Activated CD4-positive, alpha-beta T cell treated with anti-CD3 and anti-CD28 coated beads, Interleukin-2, amount 10 ng/mL, durations not matched to agents 24 days and 14 days (primary cell): ENCODE measurements around the gene MRRF. TPM values are rescaled to one million over a fixed set of nuclear protein-coding genes. Genes with fewer than 3 reads are reported as not detected.

Source experiments
- DNase-seq: peaks from one replicate; pipeline ENCODE4 v3.0.0; 2022
- H3K27ac Mint-ChIP-seq: one replicate; pipeline ENCODE4 v1.8.0; 2022; ENCODE audit warnings: mild to moderate bottlenecking, mixed read lengths
- H3K27me3 Mint-ChIP-seq: one replicate; pipeline ENCODE4 v1.8.0; 2022; ENCODE audit warnings: mixed read lengths
- H3K36me3 Mint-ChIP-seq: one replicate; pipeline ENCODE4 v1.8.0; 2022; ENCODE audit warnings: low read depth, mild to moderate bottlenecking, mixed read lengths
- H3K4me1 Mint-ChIP-seq: one replicate; pipeline ENCODE4 v1.8.0; 2021; ENCODE audit warnings: mixed read lengths
- H3K4me3 Mint-ChIP-seq: one replicate; pipeline ENCODE4 v1.8.0; 2022; ENCODE audit warnings: mild to moderate bottlenecking, moderate library complexity, mixed read lengths
- H3K9me3 Mint-ChIP-seq: one replicate; pipeline ENCODE4 v1.8.0; 2021; ENCODE audit warnings: mixed read lengths
- intact Hi-C: fragments of 100-400 bp; cut with micrococcal nuclease; formaldehyde crosslinking; loops from one replicate; pipeline ENCODE4 v1.15.1; 2023
- total RNA-seq: library from RNA; stranded (reverse); gene quantifications from 2 replicates; pipeline ENCODE4 v1.2.3, GENCODE V29; 2022

Gene MRRF
- total RNA-seq, 1 donor from 2014 or later, result 73.1 TPM

DNA sequence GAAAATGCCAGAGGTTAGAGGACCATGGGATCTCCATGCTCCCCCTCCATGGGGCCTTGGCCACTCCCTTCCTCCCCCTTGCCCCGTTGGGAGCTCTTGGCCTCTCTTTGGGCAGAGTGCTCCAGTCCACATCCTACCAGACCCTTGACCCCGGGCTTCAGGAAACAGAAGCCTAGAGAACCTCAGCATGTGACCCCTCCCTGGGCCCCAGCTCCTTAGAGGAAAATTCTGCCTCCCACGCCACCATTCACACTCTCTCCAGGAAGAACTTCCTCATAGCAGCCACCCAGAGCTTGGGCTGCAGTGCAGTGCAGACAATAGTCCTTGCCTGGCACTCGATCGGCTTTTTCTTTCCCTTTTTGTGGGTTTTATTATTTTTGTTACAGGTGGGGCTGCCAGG lies 41.9 kb upstream of the MRRF start:
- H3K27ac Mint-ChIP-seq, result no peak overlapping the region
- no peak overlapping the region for H3K4me3 Mint-ChIP-seq
- H3K27me3 Mint-ChIP-seq, result peaks cover 74% of the 10 kb centered on the region
- intact Hi-C loops, result no loop called here
- peaks cover 23% of the 10 kb centered on the region for H3K4me1 Mint-ChIP-seq
- no peaks in the 10 kb centered on the region for H3K36me3 Mint-ChIP-seq
- DNase-seq, result no peak
- H3K9me3 Mint-ChIP-seq, result no peaks in the 10 kb centered on the region

DNA sequence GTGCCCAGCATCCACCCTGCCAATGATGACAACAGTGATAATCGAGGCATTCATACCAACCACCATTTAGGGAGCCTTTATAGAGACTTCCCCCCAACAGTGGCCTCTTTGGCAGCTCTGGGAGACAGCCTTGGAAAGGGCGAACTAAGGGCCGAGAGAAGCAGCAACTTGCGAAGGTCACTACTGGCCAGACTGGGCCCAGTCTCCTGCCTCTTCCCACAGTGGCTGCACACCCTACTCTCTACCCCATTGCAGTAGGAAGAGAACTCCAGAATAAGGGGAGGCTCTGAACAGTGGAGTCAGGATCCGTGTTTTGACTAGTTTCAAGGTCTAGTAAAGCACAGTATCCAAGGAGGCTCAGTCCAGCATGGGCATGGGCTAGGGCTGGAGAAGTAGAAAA lies 41.2 kb upstream of the MRRF start:
- Mint-ChIP-seq H3K4me1 (peaks cover 16% of the 10 kb centered on the region), H3K9me3 (no peaks in the 10 kb centered on the region), H3K27ac (no peak overlapping the region), H3K4me3 (no peak overlapping the region), H3K27me3 (peaks cover 72% of the 10 kb centered on the region), H3K36me3 (no peaks in the 10 kb centered on the region)
- DNase-seq, result no peak
- intact Hi-C loops, result no loop called here

DNA sequence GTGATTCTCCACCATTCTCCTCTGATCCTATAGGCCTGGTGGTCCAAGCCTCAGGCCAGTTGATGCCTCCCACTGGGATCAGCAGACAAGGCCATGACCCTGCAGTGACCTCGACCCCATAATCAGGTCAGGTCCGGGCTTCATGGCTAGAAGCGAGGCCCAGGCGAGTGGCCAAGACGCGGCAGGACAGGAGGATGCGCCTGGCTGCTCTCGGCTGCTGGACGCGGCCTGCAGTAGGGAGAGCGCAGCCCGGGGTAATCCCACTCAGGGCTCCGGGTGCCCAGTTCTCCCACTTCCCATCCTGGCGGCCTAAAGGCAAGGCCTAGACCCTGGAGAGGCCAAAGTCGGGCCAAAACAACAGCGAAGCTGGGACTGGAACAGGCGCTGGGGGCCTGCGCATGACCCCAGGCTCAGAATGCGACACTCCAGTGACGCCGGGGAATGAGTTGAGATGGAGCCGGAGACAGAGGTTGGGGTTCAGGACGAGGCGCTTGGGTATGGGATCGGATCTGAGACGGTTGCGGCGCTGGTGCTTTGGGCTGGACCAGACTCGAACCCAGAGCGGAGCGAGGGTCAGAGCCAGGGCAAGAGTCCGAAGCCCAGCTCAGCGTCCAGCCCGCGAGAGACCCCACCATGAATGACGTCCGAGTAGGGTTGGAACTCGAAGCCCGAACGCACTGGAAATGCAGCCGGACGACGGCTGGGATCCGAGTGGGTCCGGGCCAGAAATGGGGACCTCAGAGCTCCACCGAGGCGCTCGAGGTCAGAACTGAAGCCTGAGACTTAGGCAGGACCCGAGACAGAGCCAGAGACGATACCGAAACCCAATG lies 39.2 kb upstream of the MRRF start:
- H3K4me1 Mint-ChIP-seq, result no peaks in the 10 kb centered on the region
- H3K36me3 Mint-ChIP-seq, result no peaks in the 10 kb centered on the region
- H3K9me3 Mint-ChIP-seq, result no peaks in the 10 kb centered on the region
- intact Hi-C loops, result no loop called here
- H3K4me3 Mint-ChIP-seq, result no peak overlapping the region
- H3K27ac Mint-ChIP-seq, result no peak overlapping the region
- H3K27me3 Mint-ChIP-seq, result peaks cover 51% of the 10 kb centered on the region
- no peak for DNase-seq

DNA sequence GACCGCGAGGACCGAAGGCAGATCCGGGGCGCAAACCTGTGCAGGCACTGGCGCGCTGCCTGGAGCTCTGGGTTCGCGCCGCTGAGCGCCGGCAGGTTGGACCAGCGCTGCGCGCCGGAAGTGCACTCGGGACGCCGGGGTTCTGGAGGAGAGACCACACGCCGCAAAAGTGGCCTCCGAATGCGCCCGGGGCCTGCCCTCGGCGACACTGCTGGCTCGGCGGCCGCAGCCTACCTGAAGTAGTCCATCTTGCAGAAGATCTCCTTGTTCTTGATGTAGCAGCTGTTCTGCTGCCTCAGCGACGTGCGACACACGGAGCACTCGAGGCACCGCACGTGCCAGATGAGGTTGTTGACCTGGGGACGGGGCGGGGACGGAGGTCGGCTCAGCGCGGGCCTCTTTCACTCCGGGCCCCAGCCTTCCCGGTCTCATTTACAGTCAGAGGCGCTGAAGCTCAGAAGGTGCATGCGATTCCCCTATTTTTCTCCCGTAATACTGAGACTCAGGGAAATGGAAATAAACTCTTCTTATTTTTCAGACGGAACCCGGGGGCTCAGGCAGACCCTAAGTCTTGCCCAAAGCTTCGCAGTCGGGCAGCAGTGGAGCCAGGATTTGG lies 38.4 kb upstream of the MRRF start:
- Mint-ChIP-seq H3K27ac (no peak overlapping the region), H3K4me1 (no peaks in the 10 kb centered on the region), H3K27me3 (peaks cover 45% of the 10 kb centered on the region), H3K9me3 (no peaks in the 10 kb centered on the region), H3K4me3 (no peak overlapping the region), H3K36me3 (no peaks in the 10 kb centered on the region)
- no peak for DNase-seq
- intact Hi-C loops, result no loop called here

DNA sequence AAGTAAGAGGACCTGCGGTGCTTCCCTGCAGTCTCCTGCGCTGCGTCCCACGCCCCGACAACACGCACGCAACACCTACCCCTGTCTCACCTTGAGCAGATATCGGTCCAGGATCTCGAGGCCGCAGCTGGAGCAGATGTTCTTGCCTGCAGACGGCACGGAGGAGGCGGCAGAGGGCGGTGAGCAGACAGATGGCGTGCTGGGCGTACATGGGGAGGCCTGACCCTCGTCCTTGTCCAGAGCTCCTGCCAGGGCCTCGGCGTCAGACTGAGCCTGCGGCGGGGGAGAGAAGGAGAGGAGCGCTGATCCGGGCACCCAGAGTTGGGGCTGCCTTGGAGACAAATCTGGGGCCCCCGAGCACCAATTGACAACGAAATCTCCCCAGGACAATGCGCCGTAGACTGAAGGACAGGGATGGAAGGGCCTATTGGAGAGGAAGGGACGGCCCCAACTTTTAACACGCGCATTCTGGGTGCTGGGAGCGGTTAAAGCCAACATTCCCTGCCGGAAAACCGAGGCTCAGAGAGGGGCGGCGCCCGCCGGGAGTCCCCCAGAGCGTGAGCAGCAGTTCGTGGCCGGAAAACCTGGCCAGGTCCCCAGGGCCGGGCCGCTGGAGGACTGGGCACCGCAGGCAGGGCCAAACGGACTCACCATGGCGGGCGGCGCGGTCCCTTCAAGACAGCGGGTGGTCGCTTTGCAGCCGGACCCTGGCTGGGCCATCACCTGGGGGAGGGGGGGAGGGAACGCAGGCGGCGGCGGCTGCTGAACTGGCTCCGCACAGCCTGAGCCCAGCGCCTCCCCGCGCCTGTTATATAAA lies 37.7 kb upstream of the MRRF start:
- no peaks in the 10 kb centered on the region for H3K4me1 Mint-ChIP-seq
- intact Hi-C loops, result no loop called here
- peaks cover 43% of the 10 kb centered on the region for H3K27me3 Mint-ChIP-seq
- H3K36me3 Mint-ChIP-seq, result no peaks in the 10 kb centered on the region
- DNase-seq, result no peak
- no peaks in the 10 kb centered on the region for H3K9me3 Mint-ChIP-seq
- peak overlapping the region; percentile 21 for H3K4me3 Mint-ChIP-seq
- no peak overlapping the region for H3K27ac Mint-ChIP-seq

DNA sequence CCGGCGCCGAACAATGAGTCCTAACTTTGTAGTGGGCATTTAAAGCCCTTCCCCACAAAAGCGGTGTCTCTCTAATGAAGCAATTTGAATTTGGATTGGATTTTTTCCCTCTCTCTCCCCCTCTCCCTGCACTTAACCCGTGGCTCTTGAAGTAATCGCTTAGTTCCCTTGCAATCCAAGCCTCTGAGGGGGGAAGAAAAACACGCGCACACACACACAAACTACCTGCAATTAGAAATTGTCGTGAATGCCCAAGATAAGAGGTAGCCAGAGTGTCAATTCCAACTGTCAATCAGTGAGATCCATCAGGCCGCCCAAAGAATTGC lies 37.1 kb upstream of the MRRF start:
- intact Hi-C loops, result no loop called here
- Mint-ChIP-seq H3K9me3 (no peaks in the 10 kb centered on the region), H3K4me3 (peak overlapping the region; percentile 17), H3K36me3 (no peaks in the 10 kb centered on the region), H3K27me3 (peaks cover 38% of the 10 kb centered on the region), H3K4me1 (no peaks in the 10 kb centered on the region), H3K27ac (no peak overlapping the region)
- no peak for DNase-seq

DNA sequence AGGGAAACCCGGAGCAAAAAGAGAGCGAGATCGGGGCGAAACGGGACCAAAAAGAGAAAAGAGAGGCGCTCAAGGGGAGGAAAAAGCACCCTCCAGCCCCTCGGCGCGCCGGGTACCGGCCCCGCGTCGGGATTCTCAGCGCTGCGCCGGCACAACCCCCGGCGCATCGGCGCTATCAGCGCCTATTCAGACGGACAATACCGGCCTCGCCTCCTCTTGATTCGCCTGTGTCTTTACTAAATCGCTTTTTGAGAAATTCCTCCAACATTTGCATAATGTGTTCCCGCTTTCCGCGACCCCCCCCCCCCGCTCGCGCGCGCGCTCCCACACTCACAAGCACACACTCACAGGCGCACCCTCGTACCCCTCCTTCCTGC lies 36.5 kb upstream of the MRRF start:
- peak; percentile 54 for DNase-seq
- Mint-ChIP-seq H3K9me3 (no peaks in the 10 kb centered on the region), H3K4me1 (no peaks in the 10 kb centered on the region), H3K27ac (no peak overlapping the region), H3K4me3 (peak overlapping the region; percentile 35), H3K36me3 (no peaks in the 10 kb centered on the region), H3K27me3 (peaks cover 35% of the 10 kb centered on the region)
- intact Hi-C loops, result no loop called here

DNA sequence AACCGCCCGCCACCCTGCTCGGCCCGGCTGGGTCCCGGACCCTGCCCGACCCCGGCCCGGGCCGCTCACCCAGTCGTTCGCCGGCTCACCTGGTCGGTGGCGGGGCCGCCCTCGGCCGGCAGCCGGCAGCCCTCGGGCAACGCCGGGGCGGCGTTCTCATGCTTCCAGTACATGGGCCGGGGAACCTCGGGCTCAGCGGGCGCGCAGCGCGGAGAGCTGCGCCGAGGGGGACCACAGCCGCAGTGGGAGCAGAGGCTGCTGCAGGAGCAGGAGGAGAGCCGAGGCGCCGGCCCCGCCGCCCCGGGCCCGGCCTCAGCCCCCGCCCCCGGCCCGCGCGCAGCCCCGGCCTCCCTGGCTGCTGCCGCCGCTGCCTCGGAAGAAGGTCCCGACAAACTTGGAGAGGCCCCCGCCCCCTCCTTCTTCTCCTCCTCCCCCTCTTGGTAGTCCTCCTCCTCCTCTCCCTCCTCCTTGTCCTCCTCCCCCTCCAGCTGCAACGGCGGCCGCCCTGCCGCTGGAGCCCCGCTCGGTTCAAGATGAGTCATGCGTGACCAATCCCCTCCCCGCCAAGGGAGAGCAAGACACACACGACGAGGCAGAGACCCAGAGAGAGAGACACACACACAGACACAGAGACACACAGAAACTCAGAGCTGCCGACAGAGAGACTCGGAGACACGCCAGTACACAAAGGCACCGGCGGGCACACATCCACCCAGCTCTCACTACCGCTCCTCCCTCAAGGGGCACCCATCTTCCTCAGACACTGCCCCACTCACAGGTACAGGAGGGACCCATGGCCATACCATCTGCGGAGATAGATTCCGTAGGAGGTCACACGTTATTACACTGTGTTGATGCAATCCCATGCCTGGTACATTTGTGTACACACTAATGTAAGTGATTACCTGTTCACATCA lies 35.9 kb upstream of the MRRF start, which contains the start of gene LHX6:
Gene LHX6 (minus strand): TSS at position 390 of the 917 bp plus-strand sequence. CDS start 217 bp downstream, at position 173.
- H3K27ac Mint-ChIP-seq, result no peak within 1 kb of the TSS
- DNase-seq, result peak; percentile 54
- H3K4me3 Mint-ChIP-seq, result peak within 1 kb of the TSS; percentile 35
- H3K9me3 Mint-ChIP-seq, result no peaks in the 10 kb centered on the region
- no peaks in the 10 kb centered on the region for H3K36me3 Mint-ChIP-seq
- no peaks in the 10 kb centered on the region for H3K4me1 Mint-ChIP-seq
- peaks cover 30% of the 10 kb centered on the region for H3K27me3 Mint-ChIP-seq
- intact Hi-C loops, result no loop called here

DNA sequence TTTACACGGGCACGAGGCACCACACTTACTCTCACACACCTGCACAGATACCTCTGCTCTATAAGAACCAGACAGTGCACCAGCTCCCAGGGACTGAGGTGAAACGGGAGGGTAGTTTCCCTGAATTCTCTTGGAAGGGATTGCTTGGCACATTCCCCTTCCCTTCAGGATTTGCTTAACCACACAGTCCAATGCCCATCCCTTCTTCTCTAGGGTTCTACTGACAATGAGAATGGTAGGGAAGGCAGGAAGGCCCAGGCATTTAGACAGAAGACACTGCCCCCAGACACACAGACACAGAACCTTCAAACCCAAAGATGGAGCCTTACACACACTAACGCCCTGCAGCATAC lies 35.2 kb upstream of the MRRF start:
- no peak overlapping the region for H3K27ac Mint-ChIP-seq
- no peaks in the 10 kb centered on the region for H3K4me1 Mint-ChIP-seq
- no peak for DNase-seq
- H3K36me3 Mint-ChIP-seq, result no peaks in the 10 kb centered on the region
- H3K4me3 Mint-ChIP-seq, result no peak overlapping the region
- intact Hi-C loops, result no loop called here
- H3K9me3 Mint-ChIP-seq, result no peaks in the 10 kb centered on the region
- peaks cover 28% of the 10 kb centered on the region for H3K27me3 Mint-ChIP-seq

DNA sequence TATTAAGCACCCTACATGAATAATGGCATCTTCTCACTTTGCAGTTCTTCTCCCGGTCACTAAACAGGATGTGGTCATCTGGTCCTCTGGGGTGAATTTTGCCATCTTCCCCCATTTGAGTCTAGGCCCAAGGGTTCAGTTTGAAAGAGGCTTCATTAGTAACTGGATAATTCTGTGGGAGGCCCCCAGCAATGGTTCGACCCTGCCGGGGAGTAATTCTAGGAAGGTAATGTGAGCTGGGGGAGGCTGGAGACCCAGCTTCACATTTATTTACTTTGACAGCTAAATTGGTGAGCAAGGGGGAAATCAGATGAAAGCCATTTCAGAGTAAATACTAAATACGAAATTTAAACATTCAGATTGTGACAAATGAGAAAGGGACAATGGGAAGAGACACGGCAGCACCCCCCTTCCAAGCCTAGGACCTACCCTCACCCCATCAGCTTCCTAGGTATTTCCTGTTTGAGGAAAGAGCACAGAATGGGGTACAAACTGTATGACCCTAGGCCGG lies 31.8 kb upstream of the MRRF start:
- intact Hi-C loops, result no loop called here

DNA sequence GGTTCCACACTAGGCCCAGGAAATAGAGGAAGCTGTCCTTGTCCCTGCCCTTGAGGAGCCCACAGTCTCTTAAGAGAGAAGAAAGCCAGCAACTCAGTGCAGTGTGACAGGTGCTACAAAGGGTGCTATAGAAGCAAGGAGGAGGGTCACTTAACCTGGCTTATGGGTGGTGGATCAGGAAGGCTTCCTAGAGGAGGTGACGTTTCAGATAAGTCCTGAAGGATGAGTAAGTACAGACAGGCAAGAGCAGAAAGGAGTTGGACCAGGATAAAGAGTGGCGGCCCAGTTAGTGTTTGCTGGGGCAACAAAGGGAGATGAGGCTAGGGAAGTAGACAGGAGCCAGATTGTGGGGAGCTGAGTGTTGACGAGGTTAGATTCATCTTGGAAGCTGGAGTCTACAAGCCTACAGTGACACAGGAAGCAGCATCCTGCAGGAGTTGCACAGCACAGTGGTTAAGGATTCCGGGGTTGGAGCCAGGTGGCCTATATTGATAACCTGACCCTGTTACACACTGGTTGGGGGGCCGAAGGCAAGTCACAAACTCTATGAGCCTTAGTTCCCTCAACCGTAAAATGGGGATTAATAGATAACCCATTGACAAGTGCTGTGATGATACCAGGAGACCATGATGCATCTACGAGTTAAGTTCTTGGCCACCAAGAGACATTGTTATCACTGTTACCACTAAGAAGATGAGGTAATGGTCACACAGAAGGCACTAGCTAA lies 30.5 kb upstream of the MRRF start:
- no peak overlapping the region for H3K27ac Mint-ChIP-seq
- H3K27me3 Mint-ChIP-seq, result peaks cover 11% of the 10 kb centered on the region
- no peaks in the 10 kb centered on the region for H3K9me3 Mint-ChIP-seq
- no peaks in the 10 kb centered on the region for H3K4me1 Mint-ChIP-seq
- no peak overlapping the region for H3K4me3 Mint-ChIP-seq
- intact Hi-C loops, result no loop called here
- H3K36me3 Mint-ChIP-seq, result peaks cover 6% of the 10 kb centered on the region
- no peak for DNase-seq

More for the DNA sequence above, 31.8 kb upstream of the MRRF start:
- H3K36me3 Mint-ChIP-seq, result no peaks in the 10 kb centered on the region
- no peak for DNase-seq
- H3K4me1 Mint-ChIP-seq, result no peaks in the 10 kb centered on the region
- H3K27ac Mint-ChIP-seq, result no peak overlapping the region
- H3K9me3 Mint-ChIP-seq, result no peaks in the 10 kb centered on the region
- H3K27me3 Mint-ChIP-seq, result peaks cover 14% of the 10 kb centered on the region
- H3K4me3 Mint-ChIP-seq, result no peak overlapping the region

DNA sequence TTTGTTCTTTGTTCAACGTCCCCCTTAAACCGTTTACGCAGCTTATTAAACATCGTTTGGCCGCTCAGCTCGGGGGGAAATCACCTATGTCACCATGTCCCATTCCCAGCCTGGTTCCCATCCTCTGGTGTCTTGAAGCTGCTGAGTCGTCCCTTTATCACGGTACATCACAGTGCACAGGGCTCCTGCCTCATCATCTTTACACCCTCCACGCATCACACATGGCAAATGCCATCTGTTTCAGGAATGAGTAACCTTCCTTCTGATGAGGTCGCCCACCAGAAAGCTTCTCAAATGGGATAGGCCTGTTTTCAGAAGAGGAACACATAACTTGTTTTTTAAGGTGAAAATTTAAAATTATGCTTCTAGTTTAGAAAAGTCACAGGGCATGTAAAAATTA lies 28.0 kb upstream of the MRRF start:
- Mint-ChIP-seq H3K27me3 (peaks cover 8% of the 10 kb centered on the region), H3K4me3 (no peak overlapping the region)
- intact Hi-C loops, result no loop called here

DNA sequence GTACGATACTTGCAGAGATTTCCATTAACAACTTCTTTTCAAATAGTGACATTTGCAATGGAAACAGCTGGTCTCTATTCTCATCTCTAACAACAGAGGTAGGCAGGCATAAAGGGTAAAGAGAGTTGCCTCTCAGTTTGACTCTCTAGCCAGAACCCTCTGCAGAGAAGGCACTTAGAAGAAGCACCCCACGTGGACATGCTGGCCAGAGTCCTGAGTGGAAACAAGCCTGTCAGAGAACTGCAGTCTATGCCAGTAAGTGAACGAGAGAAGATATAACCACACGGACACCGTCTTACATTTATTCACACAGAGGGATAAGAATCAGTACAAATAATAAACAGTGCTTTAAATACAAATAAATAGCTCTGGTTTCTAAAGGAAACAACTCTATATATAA lies 25.0 kb upstream of the MRRF start:
- H3K27ac Mint-ChIP-seq, result no peak overlapping the region
- no peaks in the 10 kb centered on the region for H3K27me3 Mint-ChIP-seq
- no peaks in the 10 kb centered on the region for H3K9me3 Mint-ChIP-seq
- intact Hi-C loops, result loop anchor here (10.0 kb wide), 1 partner anchor 55 kb away; no protein-coding TSS in a partner anchor
- no peak overlapping the region for H3K4me3 Mint-ChIP-seq
- H3K36me3 Mint-ChIP-seq, result peaks cover 41% of the 10 kb centered on the region
- no peaks in the 10 kb centered on the region for H3K4me1 Mint-ChIP-seq
- no peak for DNase-seq

More for the DNA sequence above, 28.0 kb upstream of the MRRF start:
- Mint-ChIP-seq H3K36me3 (peaks cover 17% of the 10 kb centered on the region), H3K4me1 (no peaks in the 10 kb centered on the region), H3K9me3 (no peaks in the 10 kb centered on the region), H3K27ac (no peak overlapping the region)
- DNase-seq, result no peak
